A204.1 (cell line): Measurements from ENCODE around the gene PSMC3IP.
A peak's percentile ranks its signal among the peaks of the same experiment; 100 is the strongest.
"Not testable (repeated sequence)": the region's sequence is repeated elsewhere in the genome, so short reads cannot be mapped to it uniquely, and the experiment has no call there.

Source experiments
- FAIRE-seq: peaks from 2 replicates; lab custom pipeline; 2012; peaks lifted over from hg19 to GRCh38; lab: Jason Lieb, UNC

PSMC3IP gene, protein sequence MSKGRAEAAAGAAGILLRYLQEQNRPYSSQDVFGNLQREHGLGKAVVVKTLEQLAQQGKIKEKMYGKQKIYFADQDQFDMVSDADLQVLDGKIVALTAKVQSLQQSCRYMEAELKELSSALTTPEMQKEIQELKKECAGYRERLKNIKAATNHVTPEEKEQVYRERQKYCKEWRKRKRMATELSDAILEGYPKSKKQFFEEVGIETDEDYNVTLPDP

GRCh38 chr17:42577532-42578281 is at the start of gene PSMC3IP:
Gene PSMC3IP, minus strand, starts transcription at chr17:42577729. Its CDS starts 43 bp downstream, at chr17:42577686.
- peak; percentile 63 for FAIRE-seq

DNA sequence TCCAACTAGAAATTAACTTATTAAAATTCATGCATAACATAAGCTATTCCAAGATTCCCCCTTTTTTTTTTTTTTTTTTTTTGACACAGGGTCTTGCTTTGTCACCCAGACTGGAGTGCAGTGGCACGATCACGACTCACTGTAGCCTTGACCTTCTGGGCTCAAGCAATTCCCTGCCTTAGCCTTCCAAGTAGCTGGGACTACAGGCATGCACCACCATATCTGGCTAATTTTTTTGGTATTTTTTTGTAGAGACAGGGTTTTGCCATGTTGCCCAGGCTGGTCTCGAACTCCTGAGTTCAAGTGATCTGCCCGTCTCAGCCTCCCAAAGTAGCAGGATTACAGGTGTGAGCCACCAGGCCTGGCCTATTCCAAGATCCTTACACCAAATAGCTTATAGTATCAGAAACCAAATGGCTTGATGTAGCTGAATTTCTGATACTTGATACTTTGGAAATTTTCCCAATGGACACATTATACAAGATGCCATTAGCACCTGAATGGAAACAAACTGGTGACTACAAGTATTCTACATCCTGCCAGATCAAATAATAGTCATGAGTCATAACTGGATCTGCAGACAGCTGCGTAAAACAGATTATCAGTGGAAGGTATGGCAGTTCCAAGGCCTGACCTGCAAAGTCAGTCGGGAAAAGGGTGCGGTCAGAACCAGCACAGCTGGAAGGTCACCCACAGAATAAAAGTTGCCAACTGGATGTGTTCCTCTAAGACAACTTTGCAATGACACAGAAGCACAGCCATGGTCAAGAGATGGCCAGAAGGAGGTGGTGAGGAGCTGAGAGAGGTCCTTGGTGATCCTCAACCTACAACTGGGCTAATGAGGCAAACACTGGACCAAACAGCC is 46.4 kb upstream of the PSMC3IP start:
- no peak for FAIRE-seq

GRCh38 chr17:42623271-42623670 is 45.7 kb upstream of the PSMC3IP start:
- FAIRE-seq, result no peak

- not testable (repeated sequence) for FAIRE-seq
These were observed 44.5 kb upstream of the PSMC3IP start for GRCh38 chr17:42621987-42622386.

GRCh38 chr17:42618442-42619150 is 41.1 kb upstream of the PSMC3IP start:
- no peak for FAIRE-seq

GRCh38 chr17:42617956-42618431 is 40.5 kb upstream of the PSMC3IP start:
- no peak for FAIRE-seq

GRCh38 chr17:42613699-42614295 is 36.3 kb upstream of the PSMC3IP start:
- FAIRE-seq, result no peak

GRCh38 chr17:42612013-42612412 is 34.5 kb upstream of the PSMC3IP start:
- no peak for FAIRE-seq

DNA sequence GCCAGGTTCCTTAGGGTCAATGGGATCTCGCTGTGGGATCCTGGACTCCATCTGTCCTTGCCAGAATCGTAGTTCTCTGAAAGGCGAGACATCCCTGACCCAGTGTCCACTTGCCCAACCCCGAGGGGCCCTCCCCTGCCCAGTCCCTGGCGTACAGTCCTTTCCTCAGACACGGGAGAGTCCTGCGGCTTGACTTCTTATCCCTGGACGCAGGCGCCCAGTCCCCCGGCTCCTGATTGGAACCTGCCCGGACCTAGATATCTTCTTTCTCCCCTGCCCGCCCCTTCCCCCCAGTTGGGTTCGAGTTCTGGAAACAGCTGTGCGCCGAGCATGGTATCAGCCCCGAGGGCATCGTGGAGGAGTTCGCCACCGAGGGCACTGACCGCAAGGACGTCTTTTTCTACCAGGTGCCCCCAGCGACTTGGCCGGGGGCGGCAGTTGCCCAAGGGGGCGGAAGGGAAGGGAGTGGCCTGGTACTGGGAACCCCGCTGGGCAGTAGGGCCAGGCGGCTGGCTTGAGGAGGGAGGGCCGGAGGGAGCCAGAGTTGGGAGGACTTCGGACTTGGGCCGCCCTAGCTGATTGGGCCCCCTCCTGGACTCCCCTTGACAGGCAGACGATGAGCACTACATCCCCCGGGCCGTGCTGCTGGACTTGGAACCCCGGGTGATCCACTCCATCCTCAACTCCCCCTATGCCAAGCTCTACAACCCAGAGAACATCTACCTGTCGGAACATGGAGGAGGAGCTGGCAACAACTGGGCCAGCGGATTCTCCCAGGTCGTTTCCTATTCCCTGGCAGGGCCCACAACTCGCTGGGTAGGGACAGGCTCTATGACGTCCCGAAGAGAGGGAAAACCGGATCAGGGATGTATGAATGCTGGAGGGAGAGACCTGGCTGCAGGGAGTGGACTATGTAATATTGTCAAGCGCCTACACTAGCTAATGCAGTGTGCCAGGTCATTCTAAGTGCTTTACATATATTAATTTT is 32.6 kb upstream of the PSMC3IP start:
- not testable (repeated sequence) for FAIRE-seq

DNA sequence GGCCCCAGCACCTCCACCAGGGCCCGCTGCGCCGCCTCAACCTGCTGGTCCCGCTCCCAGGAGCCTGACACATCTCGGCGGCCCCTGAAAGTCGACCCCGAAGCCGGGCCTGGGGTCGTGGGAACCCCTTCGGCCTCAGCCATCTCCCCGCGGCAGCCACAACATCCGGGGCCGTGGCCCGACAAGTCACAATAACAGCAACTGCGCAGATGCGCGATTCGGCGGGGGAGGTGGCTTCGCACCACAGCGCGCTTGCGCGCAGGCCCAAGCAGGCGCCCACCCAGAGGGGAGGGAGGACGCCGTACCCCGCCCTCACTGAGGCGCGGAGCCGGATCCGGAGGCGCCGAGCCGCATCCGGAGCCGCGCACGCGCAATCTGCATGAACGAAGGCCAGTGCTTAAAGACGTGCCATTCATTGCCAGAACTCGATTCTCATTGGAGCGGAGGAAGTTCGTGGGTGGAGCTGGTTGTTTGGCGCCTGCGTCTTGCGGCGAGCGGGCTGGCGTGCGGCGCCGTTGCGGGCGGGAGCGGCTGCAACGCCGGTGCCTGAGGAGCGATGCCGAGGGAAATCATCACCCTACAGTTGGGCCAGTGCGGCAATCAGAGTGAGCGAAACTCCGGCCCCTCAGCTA is 31.8 kb upstream of the PSMC3IP start, which contains the start of the genes RETREG3 and TUBG1:
TSS of gene RETREG3 (minus strand) at position 193 of the 632 bp plus-strand sequence. CDS start at position 143, 50 bp downstream.
TSS of gene TUBG1 (plus strand) at position 502 of the 632 bp plus-strand sequence. CDS start at position 557, 55 bp downstream.
- peak; percentile 93 for FAIRE-seq

GRCh38 chr17:42608305-42609181 is 31.0 kb upstream of the PSMC3IP start:
- FAIRE-seq, result no peak

DNA sequence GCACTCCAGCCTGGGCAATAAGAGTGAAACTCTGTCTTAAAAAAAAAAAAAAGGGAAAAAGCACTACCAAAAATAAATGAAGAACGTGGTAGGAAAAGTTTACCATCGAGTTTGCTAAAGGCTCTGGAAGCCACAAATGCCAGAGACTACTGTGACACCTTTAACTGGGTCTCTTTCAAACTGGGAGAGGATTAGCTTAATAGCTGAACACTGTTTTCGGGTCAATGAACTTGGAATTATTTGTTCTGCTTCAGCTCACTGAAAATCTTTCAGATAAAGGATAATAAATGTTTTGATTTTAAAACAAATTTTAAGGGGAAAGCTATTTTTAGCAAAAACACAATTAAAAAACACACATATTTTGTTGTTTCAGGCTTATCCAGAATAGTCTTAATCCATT is 30.2 kb upstream of the PSMC3IP start:
- no peak for FAIRE-seq

DNA sequence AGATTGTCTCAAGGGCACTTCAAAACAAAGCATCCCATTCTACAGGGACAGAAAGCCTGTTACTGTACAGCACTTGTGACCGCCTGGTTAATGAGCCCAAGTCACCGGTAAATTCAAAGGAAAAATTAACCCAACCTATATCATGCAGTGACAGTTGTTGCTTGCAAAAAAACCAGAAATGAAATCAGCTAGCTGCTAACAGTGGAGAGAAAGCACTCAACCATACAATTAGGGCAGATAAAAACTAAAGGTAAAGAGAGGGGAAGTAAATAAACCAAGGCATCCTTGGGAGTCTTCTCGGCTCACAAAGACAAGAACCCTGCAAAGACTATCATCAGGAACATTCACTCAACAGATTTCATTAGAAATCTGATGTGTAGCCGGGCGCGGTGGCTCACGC is 25.8 kb upstream of the PSMC3IP start:
- no peak for FAIRE-seq

DNA sequence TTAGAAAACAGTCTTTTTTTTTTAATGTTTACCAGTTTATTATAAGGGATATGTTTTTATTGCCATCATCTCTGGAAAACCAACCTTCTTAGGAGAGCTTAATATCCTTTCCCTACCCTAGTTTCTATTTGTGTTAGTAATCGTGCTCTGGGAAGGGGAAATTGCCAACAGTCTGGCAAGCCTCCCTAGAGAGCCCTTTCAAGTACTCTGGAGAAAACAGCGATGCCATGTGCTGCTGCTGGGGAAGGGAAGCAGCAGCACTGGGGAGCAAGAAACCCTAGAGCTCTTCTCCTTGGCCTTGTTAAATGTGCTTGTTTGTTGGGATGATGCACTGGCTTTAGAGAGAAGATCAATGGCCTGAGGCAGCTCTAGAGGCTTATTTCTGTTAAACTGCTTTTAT is 21.4 kb upstream of the PSMC3IP start:
- FAIRE-seq, result no peak

GRCh38 chr17:42596386-42596785 is 18.9 kb upstream of the PSMC3IP start:
- no peak for FAIRE-seq

- no peak for FAIRE-seq
These were observed 13.9 kb upstream of the PSMC3IP start for GRCh38 chr17:42591411-42591810.

DNA sequence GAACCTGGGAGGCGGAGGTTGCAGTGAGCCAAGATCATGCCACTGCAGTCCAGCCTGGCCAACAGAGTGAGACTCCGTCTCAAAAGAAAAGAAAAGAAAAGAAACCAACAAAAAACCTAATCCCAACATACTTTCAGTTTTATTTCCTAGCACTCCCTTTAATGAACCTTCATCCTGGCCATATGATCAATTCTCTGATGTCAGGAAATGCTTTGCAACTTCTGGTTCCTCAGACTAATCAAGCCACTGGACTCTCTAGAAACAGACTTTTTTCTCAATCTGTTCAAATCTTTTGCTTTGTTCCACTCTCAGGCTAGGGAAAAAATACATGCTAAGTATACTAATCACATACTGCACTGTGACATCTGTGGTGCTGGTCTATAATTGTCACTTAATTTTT is 13.4 kb upstream of the PSMC3IP start:
- no peak for FAIRE-seq

DNA sequence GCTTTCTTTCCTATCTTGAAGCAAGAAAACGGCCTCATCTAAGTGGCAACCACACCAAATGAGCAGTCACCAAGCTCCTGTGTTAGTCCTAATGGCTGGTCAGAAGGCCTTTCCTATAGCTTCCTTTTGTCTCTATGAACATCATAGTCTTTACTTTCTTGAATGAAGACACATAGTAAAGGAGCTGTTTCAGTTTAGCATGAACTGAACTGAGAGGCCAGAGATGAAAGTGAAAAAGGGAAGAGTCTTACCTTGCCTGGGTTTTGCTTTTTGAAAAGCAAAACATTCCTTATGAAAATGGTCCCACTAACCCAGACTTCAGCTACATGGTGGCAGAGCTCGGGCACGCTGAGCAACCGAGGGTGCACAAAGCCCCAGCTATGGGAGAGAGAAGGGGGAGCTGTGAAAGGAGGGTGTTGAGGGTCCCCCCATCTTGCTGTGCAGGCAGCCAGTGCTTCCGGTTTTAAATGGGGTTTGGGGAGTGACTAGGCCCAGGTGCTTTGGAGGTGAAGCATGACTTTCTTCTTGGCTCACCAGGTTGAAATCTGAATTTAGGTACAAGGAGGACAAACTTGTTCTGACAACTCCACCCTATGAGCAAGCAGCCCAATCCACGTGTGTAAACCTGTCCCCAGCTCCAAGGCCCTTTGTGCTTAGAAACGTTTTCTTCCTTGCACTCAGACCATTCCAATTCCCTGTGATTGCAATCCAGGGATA is 9.1 kb upstream of the PSMC3IP start:
- FAIRE-seq, result no peak
